Measurements from ENCODE around the gene SLC35F6.
"Not testable (repeated sequence)": the region's sequence is repeated elsewhere in the genome, so short reads cannot be mapped to it uniquely, and the experiment has no call there.

SLC35F6 gene

DNA sequence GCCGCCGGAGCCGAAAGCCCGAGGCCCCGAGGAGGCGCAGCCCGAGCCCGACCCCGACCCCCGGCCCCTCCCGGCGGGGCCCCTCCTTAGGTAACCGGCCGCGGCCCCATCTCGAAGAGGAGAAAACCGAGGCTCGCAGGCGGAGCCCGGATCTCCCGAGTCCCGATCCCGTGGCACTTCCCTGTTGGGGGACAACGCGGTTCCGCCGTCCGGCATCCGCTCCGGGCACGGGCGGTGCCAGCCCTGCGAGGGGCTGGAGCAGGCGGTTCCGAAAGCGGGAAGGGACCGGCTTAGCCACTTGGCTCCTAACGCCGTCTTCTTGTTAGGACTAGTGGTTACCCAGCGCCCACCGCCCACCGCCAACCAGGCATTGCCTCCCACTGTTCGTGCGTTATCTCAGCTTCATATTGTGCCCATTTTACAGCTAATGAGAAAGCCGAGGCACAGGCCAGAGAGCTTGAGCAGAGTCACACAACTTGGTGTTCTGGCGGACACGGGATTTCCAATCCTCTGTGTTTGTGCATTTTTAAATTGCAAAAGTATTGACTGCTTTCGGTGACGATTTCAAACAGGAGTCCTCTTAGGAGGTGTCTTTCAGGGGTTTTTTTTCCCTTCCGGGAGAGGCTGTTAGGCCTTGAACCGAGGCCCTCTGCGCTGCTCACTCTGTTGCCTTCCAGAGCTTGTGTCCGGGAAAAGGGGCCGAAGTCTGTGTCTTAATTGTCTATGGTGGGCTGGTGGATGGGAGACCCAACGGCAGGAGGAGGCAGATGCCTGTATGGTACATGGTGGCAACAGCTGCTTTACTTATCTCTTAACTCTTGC lies 22.3 kb downstream of the SLC35F6 start:
- no peak for DNase-seq

DNA sequence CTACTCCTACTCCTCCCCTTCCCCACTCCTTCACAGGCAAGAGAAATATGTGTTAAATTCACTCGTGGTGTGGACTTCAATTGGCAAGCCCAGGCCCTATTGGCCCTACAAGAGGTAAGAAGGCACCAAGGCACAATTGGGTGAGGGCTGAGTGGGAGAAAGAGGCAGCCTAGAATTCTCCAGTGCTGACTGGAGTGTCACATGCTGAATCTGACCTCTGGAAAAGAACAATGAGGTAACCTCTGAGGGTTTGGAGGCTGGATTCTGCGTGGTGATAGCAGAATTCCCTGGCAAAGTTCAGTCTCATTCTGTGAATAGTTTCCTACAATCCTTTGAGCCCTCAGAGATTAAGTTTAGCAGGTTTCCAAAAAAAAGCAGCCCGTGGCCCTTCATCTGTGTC lies 28.6 kb downstream of the SLC35F6 start:
- DNase-seq = no peak

DNA sequence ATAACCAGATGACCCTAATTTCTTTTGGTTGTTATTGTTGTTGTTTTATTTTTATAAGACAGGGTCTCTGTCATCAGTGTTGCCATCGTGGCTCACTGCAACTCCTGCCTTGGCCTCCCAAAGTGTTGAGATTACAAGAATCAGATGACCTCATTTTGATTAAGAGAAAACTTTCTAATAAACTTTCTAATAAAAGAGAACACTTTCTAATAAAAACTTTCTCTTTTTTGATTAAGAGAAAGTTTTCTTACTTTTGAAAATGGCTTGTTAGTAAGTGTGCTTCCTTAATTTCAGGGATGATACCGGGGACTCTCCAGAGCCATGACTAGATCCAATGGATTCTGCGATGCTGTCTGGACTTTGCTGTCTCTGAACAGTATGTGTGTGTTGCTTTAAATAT lies 29.4 kb downstream of the SLC35F6 start:
- no peak for DNase-seq

DNA sequence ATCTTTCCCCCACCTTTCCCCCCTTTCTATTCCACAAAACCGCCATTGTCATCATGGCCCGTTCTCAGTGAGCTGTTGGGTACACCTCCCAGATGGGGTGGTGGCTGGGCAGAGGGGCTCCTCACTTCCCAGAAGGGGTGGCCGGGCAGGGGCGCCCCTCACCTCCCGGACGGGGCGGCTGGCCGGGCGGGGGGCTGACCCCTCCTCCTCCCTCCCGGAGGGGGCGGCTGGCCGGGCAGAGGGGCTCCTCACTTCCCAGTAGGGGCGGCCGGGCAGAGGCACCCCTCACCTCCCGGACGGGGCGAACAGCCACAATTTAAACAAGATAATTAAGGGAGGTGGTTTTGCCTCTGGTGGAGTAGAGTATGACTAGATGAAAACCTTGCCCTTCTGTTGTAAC lies 31.1 kb downstream of the SLC35F6 start:
- not testable (repeated sequence) for DNase-seq

DNA sequence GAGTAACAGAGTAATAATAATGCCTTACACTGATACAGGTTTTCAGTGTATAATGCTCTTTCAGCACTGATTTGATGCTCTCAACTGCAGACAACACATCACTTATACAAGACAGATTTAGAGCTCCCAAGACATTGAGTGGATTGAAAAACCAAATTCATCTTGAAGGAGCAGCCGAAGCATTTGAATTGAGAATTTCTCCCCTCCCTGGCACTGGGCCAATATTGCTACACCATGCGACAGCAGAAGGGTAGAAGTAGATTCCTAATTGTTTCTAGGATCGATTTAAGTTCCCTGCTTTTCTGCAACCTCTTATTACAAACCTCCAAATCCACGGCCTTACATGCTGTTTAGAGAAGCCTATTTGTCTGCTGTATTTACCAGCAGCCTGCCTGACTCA lies 37.2 kb downstream of the SLC35F6 start:
- DNase-seq = no peak

DNA sequence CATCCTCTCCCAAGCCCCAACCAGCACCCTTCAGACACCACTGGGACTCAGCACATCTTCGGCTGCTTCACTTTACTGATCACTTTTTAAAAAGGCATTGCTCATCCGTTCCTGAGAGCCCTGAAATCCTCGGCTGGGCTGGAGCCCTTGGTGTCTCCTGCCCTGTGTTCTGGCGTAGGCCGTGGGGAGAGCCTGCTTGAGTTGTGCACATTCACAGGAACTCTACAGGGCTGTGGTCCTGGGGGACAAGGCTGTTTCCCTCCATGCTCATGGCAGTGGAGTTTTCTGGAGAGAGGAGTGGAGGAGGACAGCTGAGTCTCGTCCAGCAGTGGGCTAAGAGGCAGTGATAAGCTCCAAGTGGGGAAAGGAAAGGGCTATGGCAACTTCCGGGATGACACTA lies 37.7 kb downstream of the SLC35F6 start:
- DNase-seq = no peak

DNA sequence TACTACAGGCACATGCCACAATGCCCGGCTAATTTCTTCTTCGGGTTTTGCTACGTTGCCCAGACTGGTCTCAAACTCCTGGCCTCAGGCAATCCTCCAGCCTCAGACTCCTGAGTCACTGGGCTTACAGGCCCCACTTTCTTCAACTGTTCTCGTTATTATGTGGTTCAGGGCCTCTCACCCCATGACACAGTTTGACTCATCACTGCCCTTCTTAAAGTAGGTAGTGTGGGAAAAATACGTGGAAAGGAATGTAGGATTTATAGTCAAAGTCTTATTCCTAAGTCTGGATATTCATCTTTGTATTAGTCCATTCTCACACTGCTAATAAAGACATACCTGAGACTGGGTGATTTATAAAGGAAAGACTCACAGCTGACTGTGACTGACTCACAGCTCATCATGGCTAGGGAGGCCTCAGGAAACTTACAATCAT lies 41.2 kb downstream of the SLC35F6 start:
- DNase-seq = no peak

DNA sequence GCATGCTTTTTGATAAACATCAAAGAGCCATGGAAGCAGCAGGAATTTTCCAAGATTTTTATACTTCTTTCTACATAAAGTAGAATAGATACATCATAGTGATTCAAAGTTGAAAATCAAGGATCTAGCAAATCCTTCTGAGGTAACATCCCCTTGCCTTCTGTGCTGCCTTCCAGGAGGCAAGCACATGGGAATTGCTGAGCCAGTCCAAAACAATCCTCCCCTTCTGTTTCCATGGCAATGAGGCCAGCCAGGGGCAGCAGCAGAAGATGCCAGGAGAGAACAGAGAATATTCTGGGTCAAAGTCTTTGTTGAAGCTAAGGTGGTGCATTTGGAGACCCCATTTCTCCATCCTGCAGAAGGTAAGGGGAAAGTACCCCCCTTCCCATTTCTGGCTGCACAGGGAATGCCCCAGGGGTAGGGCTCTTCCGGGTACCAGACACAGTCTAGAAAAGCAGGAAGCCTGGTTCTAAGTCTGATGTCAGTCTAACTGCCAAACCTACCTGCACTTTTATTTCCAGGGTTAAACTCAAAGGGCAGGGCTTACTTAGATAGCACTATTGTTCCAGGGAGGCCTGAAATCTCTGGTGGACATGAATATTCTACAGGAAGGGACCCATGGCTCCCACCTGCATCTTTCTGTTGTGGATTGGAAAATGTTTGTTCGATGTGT lies 43.8 kb downstream of the SLC35F6 start:
- no peak for DNase-seq

DNA sequence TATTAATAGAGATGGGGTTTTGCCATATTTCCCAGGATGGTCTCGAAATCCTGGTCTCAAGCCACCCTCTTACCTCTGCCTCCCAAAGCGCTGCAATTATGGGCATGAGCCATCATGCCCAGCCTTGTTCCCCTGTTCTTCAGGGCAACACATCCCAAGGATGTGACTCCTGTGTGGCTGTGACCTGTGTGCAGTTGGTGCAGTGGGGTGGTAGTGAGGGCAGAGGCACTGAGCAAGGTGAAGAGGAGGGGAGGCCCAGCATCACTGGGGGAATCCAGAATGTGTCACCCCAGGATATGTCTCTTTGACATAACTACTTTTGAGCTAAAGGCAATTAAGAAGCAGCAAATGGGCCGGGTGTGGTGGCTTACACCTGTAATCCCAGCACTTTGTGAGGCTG lies 45.1 kb downstream of the SLC35F6 start:
- no peak for DNase-seq

DNA sequence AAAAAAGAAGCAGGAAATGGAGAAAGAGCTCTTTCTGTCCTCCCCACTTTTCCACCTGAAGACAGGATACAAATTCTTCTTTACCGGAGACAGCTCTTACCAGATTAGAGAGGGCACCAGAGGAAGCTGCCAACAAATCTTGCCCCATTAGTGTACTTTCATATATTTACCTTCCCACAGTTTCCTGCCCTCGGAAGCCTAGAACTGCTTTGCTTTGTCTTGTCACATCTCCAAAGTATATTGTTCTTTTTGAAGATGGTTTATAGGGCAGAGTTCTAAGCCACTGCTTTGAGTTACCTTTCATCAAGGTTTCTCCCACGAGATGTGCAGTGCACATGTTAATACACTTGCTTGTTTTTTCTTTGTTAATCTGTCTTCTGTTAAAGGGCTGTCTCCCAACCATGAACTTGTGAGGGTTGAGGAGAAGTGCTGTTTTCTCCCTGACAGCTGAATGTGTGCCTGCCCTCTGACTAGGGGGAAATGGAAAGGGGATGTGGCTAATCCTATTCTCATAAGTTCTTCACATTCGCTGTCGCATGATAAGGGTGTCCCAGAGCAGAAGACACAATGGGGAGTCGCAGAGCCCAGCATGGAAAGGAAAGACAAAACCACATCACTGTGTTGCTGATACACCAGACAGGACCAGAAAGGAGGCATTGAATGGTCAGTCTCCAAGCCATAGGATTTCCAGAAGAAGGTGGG lies 45.9 kb downstream of the SLC35F6 start:
- DNase-seq = no peak

DNA sequence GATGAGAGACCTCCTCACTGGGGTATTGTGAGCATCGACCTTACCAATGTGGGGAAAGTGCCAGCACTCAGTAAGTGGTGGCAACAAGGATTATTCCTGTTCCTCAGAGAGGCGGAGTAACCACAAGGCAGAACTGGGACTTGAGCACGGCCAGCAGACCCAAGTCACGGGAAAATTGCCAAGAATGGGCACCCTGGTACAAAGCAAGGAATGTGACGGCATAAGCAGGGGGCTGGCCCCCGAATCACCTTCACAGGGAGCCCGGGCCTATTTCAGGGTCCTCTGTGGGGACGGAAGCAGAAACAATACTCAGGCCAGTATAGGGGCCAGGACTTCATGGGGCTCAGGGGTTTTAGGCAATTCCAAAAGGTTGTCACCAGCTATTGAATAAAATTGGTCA lies 47.2 kb downstream of the SLC35F6 start:
- DNase-seq = no peak

DNA sequence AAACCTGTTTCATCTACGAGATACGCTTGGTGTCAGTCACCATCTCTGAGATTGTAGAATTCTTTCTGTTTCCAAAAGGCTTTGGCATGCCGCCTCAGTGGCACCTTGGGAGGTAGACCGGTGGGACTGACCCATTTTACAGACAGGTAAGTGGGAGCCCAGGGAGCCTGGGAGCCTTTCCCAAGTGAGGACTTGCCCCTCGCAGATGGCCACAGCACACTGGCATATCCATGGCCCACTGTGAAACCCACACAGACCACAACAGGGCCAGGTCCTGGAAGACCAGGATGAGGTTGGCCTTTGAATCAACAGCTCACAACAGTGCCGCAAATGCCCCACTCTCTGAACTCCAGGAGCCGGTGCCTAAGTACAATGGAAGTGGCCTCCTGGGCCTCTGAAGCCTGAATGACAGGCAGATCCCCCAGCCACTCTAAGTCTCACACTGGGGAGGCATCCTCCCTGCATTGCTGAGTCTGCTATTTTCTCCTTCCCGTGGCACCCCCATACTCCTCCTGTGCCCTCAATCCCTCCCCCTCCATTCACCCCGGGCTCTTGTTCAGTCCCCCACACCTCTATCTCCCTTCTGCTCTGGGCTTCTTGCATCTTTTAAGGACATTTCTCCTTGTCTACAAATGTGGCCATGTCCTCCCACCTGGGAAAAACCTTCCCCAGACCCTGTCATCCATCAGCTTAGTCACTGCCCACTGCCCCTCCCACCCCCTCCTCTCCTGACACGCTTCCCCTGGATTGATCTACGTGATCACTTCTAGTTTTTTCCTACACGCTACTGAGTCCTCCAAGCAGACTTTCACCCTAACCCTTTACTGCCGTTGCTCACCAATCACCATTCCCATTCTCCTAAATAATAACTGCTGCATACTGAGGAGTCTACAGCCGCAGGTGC lies 48.0 kb downstream of the SLC35F6 start:
- no peak for DNase-seq

DNA sequence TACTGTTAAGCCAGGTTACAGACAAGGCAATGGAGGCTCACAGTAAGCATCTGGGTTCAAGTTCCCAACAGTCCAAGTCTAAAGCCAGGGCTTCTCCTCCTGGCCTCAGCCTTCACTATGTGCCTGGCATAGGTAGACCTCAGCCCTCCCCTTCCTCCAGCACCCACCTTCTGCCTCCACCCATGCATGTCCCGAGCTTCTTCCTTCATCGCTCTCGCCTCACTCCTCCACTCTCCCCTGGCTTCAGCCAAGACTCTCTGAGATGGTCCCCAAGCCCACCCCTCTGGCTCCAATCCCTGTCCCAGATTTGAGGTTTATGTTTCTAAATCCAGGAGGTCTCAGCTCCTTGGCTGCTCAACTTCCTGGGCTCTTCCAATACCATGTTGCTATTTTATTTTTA lies 48.6 kb downstream of the SLC35F6 start:
- DNase-seq = no peak

DNA sequence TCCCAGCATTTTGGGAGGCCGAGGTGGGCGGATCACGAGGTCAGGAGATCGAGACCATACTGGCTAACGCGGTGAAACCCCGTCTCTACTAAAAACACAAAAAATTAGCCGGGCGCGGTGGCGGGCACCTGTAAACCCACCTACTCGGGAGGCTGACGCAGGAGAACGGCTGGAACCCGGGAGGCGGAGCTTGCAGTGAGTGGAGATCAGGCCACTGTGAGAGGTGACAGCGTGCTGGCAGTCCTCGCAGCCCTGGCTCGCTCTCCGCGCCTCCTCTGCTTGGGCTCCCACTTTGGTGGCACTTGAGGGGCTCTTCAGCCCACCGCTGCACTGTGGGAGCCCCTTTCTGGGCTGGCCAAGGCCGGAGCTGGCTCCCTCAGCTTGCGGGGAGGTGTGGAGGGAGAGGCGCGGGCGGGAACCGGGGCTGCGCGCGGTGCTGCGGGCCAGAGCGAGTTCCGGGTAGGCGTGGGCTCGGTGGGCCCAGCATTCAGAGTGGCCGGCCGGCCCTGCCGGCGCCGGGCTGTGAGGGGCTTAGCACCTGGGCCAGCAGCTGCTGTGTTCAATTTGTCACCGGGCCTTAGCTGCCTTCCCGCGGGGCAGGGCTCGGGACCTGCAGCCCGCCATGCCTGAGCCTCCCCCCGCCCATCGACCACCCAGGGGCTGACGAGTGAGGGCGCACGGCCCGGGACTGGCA lies 50.1 kb downstream of the SLC35F6 start:
- DNase-seq = not testable (repeated sequence)

DNA sequence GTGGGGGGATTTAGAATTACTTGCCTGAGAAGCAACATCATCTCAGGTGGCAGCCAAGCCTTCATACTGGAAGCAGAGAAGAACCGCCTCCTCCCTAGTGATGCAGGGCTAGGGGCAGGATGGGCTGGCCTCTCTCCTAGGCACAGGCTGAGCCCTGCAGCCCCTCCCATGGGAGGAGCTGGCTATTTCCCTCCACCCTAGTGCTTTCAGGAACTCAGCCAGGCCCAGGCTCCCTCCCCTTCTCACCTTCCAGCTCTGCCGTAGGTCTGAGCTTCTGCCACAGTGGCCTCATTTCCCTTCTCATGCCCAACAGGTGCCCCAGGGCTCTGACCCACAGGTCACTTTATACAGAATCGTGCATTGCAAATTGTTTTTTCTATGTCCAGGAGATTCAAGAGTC lies 52.8 kb downstream of the SLC35F6 start:
- DNase-seq = no peak

DNA sequence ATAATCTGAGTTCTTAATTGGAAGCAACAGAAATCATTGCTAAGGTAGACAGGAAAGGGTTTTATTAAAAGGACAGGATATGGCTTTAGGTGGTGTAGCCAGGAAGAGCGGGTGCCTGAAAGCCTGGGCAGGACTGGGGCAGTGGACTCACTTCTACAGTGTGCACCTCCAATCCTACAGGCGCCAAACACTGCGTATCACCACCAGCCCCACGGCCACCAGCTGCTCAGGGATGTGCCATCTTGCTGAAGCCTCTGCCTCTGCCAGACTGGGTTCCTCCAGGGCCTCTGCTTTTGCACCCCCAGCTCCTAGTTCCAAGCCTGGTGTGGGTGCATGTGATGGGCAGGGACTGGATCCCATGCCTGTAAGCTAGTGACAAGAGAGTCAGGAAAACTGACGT lies 54.2 kb downstream of the SLC35F6 start:
- DNase-seq = no peak

DNA sequence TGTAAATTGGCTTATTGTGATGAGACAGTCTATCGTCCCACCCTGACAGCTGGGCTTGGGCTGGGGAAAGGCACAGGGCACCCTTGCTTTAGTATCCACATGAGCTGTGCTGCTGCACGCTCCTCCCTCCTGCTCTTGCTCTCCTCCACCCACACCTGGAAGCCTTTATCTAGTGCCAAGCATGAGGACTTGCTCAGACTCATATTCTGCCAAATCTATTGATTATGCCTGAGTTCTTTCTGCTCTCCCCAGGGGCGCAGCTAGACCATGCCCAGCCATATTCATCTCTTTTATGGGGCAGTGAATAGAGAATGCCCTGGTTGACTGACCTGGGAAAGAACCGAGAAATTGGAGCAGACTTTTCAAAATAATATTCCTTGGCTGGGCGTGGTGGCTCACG lies 54.9 kb downstream of the SLC35F6 start:
- DNase-seq = no peak

DNA sequence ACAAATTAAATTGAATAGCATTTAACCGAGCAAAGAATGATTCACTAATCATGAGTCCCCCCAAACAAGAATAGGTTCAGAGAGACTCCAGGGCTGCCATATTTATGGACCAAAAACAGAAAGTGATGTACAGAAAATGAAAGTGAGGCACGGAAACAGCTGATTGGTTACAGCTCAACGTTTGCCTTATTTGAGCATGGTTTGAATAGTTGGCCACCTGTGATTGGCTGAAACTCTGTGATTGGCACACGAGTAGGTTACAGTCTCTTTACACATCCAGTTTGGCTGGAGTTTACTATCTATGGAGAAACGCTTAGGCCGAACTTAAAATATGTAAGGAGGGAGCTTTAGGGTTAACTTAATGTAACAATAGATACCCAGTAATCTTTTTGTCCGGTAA lies 56.8 kb downstream of the SLC35F6 start:
- DNase-seq = no peak

DNA sequence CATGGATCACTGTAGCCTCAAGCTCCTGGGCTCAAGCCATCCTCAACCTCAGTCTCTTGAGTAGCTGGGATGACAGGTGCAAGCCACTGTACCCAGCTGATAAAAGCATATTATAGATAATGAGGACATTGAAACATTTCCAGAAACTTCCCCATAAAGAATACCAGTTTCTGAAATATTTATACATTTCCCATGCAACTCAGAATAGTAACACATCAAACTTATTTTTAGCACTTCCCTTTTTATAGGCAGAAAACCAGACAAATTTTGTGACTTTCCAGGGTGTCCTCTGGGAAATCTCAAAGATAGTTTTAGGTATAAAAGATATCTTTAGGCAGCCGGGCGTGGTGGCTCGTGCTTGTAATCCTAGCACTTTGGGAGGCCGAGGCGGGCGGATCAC lies 58.8 kb downstream of the SLC35F6 start:
- DNase-seq = no peak

Data from stimulated activated CD4-positive, alpha-beta T cell treated with anti-CD3 and anti-CD28 coated beads, Interleukin-12 subunit alpha, Interleukin-12 subunit beta, amount 100 ng/mL, for 4 hours (primary cell).